ENCODE results near the gene TMEM134.

Gene TMEM134

DNA sequence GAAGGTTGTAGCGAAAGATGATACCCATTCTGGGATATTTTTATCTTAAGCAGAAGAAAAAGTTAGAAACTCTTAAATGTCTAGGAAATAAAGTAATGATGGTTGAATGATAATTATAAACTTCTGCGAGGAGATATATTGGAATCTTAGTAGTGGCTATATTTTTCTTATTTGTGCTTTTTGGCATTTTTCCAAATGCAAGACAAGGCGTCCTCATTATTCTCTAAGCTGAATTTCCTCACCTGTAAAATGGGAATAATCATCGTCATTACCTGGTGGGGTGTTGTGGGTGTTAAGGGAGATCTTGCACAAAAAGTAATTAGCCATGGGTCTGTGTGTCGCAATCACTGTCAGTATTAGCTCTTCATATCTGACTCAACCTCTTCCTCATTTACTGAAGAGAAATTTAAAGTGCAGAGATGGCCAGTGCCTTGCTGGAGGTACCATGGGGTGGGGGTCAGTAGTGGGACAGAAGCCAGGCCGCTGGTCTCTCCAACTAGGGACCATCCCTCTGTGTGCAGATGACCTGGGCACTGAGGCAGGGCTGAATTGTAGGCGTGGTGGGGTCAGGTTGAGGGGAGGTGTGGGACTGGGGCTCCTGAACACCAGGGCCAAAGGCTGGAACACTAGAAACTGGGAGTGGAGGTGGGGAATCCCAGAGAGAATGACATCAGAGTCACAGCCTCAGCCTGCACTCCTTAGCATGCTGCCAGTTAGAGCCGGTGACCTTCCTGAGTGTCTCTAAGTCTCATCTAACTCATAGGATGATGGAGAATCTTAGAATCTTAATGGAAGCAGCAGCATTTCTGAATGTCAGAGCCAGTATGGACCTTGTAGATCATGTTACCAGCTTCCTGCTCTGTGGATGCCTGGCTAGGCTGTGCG lies 32.0 kb upstream of the TMEM134 start:
- DNase-seq (ENCODE audit: low spot score) = no peak
- in situ Hi-C loops (cut with MboI; ENCODE audit: low sequenced_read_pairs, unreplicated experiment) = loop anchor here (10.0 kb wide), 1 partner anchor 116 kb away; no protein-coding TSS in a partner anchor
- TF ChIP-seq, protein P1, sequence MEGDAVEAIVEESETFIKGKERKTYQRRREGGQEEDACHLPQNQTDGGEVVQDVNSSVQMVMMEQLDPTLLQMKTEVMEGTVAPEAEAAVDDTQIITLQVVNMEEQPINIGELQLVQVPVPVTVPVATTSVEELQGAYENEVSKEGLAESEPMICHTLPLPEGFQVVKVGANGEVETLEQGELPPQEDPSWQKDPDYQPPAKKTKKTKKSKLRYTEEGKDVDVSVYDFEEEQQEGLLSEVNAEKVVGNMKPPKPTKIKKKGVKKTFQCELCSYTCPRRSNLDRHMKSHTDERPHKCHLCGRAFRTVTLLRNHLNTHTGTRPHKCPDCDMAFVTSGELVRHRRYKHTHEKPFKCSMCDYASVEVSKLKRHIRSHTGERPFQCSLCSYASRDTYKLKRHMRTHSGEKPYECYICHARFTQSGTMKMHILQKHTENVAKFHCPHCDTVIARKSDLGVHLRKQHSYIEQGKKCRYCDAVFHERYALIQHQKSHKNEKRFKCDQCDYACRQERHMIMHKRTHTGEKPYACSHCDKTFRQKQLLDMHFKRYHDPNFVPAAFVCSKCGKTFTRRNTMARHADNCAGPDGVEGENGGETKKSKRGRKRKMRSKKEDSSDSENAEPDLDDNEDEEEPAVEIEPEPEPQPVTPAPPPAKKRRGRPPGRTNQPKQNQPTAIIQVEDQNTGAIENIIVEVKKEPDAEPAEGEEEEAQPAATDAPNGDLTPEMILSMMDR (IDR thresholded peaks at IDR 0.05; ENCODE audit: borderline replicate concordance, control extremely low read depth, extremely low read depth, insufficient read depth, missing control alignments) = no peak

DNA sequence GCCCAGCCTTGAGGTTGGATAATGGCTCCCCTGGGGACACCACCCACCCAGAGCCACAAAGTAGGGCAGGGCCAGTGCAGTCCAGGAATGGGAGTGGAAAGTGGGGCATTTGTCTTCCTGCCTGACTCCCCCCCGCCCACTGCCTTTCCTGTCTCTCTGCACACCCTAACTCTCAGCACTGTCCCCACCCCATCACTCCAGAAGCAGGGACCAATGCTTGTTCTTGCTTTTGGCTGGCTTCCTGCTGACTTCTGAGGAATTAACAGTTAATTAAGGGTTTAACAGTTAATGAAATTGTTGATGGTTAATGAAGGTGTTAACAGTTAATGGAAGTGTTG lies 31.4 kb upstream of the TMEM134 start:
- in situ Hi-C loops (cut with MboI; ENCODE audit: low sequenced_read_pairs, unreplicated experiment) = loop anchor here (10.0 kb wide), 1 partner anchor 116 kb away; no protein-coding TSS in a partner anchor
- DNase-seq (ENCODE audit: low spot score) = no peak
- TF ChIP-seq, protein P1 (IDR thresholded peaks at IDR 0.05; ENCODE audit: borderline replicate concordance, control extremely low read depth, extremely low read depth, insufficient read depth, missing control alignments) = no peak

DNA sequence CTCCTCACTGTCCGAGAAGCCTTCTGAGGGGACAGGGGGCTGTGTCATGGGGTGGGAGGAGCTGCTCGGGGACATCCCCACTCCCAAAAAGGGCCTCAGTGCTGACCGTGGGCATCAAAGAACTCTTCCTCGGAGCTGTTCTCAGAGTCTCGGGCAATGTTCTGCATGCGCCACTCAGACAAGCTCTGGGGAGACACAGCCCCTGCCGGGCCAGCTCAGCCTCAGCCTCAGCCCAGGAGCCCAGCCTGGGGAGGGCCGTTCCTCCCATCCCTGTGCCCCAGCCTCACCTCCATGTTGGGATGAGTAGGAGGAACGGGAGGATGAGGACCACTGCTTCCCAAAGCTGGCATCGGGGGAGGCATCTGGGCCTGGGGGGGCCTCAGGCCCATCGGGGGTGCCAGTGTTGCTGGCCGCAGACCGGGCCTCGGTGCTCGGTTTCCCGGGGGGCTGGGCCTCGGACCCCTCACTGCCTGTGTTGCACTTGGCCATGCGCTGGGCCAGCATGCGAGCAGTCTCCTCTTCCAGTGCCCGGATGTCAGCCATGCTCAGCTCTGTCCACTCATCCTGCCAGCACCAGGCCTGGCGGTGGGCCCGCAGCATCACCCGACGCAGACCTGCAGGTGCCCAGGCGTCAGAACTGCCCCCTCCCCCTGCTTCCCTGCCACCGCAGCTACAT lies 30.9 kb upstream of the TMEM134 start:
- in situ Hi-C loops (cut with MboI; ENCODE audit: low sequenced_read_pairs, unreplicated experiment) = loop anchor here (10.0 kb wide), 1 partner anchor 115 kb away; no protein-coding TSS in a partner anchor
- TF ChIP-seq, protein P1 (IDR thresholded peaks at IDR 0.05; ENCODE audit: borderline replicate concordance, control extremely low read depth, extremely low read depth, insufficient read depth, missing control alignments) = no peak
- DNase-seq (ENCODE audit: low spot score) = no peak

DNA sequence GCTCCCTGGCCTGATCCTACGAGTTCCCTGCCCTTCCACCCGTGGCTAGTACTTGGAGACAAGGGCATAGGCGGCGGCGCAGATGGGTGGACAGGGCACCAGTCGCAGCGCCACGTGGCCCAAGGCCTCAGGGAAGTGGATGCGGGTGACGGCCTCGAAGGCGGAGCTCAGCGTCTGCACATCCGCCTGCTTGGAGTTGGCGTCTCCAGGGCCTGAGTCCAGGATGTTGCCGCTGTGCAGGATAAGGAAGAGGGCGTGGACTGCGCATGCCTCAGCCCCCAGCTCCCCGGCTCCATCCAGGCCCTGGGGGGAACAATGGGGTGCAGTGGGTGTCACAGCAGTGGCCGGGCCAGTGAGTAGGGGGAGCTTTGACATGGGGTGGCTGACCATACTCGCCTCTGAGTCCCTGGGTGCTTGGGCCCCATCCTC lies 29.5 kb upstream of the TMEM134 start:
- TF ChIP-seq, protein P1 (IDR thresholded peaks at IDR 0.05; ENCODE audit: borderline replicate concordance, control extremely low read depth, extremely low read depth, insufficient read depth, missing control alignments) = no peak
- no peak for DNase-seq (ENCODE audit: low spot score)
- in situ Hi-C loops (cut with MboI; ENCODE audit: low sequenced_read_pairs, unreplicated experiment) = no loop called here

DNA sequence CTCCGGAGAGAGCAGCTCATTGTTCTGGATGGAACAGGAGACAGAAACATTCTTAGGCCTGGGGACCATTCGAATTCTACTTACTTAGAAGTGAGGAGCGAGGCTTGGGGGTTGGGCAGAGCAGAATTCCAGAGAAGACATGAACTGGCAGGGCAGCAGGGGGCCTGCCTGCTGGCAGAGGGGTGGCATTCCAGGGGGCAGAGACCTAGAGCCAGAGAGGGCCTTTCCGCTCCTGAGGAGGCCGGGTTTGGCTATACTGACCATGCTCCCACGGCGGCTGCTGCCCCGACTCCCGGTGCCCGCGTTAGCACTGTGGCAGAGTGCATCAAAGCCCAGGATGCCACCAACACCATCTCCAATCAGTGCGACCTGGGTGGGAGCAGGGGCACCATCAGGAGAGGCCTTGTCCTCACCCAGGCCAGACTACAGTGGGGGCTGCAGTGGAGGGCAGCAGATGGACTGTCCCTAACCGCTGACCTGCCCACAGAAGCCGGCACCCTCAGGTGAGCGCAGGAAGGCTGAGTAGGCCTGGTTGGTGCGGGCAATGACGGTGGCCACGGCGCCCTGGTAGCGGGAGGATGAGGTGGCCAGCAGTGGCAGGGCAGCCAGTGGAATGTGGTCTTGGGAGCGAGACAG lies 28.7 kb upstream of the TMEM134 start:
- in situ Hi-C loops (cut with MboI; ENCODE audit: low sequenced_read_pairs, unreplicated experiment) = no loop called here
- DNase-seq (ENCODE audit: low spot score) = no peak
- TF ChIP-seq, protein P1 (IDR thresholded peaks at IDR 0.05; ENCODE audit: borderline replicate concordance, control extremely low read depth, extremely low read depth, insufficient read depth, missing control alignments) = no peak

DNA sequence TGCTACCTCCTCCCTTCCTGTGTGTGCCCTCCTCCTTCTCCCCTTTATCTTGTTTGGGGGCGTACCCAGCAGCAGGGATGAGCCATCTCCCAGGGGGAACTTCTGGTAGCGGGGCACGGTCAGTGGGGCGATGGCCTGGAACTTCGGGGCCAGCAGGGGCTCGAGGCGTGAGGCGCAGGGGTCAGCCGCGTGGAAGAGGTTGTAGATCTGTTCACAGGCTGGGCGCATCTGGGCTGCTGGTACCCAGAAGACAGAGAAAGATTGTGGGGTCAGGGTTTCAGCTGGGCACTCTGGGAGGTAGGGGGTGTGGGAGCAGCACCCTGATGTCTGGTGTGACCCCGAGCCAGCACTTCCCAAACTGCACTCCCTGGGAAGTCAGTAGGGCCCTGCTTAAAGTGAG lies 27.1 kb upstream of the TMEM134 start:
- in situ Hi-C loops (cut with MboI; ENCODE audit: low sequenced_read_pairs, unreplicated experiment) = no loop called here
- TF ChIP-seq, protein P1 (IDR thresholded peaks at IDR 0.05; ENCODE audit: borderline replicate concordance, control extremely low read depth, extremely low read depth, insufficient read depth, missing control alignments) = no peak

More for the DNA sequence above, 27.1 kb upstream of the TMEM134 start:
- no peak for DNase-seq (ENCODE audit: low spot score)

Data from GM13976 (cell line).